Measurements from ENCODE around the gene ANO8.

The ANO8 gene

GRCh38 chr19:17327068-17327653 lies 7.5 kb downstream of the ANO8 start:
- Histone ChIP-seq H3K9ac (ENCODE audit: low read length) (no peak overlapping the region), H3K27ac (ENCODE audit: low read length) (no peak overlapping the region)
- DNase-seq, result no peak

DNA sequence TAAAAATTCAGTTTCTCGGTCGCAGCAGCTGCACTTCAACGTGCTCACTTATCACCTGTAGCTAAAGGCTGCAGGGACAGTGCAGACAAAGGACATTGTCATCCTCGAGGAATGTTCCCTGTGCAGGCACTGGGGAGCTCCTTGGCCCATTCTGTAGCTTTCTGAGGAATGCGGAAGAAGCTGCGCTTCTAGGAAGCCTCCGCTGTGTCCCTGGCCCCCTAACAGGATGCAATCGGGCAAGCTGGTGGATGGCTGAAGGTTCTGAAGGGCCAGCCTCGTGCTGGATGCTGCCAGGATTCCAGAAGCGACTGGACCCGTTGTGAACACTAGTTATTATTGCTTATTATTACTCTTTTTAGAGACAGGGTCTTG lies 8.1 kb downstream of the ANO8 start:
- no peaks in the 10 kb centered on the region for H3K9me2 ChIP-seq (replicated peaks; ENCODE audit: insufficient read depth, low read length)
- no peaks in the 10 kb centered on the region for H3K79me2 ChIP-seq (ENCODE audit: low read length)
- H3K4me2 ChIP-seq (ENCODE audit: low read depth, low read length), result no peak overlapping the region
- no peak overlapping the region for H3K9ac ChIP-seq (ENCODE audit: low read length)
- H3K4me1 ChIP-seq (ENCODE audit: low read length), result no peaks in the 10 kb centered on the region
- TF ChIP-seq EZH2 (optimal IDR thresholded peaks at IDR 0.05; ENCODE audit: low read depth, low read length) (no peak), EZH2phosphoT487 (IDR thresholded peaks at IDR 0.05; ENCODE audit: low read length) (no peak)
- TF ChIP-seq, protein P1, sequence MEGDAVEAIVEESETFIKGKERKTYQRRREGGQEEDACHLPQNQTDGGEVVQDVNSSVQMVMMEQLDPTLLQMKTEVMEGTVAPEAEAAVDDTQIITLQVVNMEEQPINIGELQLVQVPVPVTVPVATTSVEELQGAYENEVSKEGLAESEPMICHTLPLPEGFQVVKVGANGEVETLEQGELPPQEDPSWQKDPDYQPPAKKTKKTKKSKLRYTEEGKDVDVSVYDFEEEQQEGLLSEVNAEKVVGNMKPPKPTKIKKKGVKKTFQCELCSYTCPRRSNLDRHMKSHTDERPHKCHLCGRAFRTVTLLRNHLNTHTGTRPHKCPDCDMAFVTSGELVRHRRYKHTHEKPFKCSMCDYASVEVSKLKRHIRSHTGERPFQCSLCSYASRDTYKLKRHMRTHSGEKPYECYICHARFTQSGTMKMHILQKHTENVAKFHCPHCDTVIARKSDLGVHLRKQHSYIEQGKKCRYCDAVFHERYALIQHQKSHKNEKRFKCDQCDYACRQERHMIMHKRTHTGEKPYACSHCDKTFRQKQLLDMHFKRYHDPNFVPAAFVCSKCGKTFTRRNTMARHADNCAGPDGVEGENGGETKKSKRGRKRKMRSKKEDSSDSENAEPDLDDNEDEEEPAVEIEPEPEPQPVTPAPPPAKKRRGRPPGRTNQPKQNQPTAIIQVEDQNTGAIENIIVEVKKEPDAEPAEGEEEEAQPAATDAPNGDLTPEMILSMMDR (IDR thresholded peaks at IDR 0.05; ENCODE audit: low read length), result no peak
- H3K9me3 ChIP-seq (replicated peaks; ENCODE audit: insufficient read depth, low read length), result no peaks in the 10 kb centered on the region
- H3K27me3 ChIP-seq (replicated peaks; ENCODE audit: insufficient read depth, low read length), result peaks cover 38% of the 10 kb centered on the region
- no peaks in the 10 kb centered on the region for H4K20me1 ChIP-seq (ENCODE audit: insufficient read depth, low read length)
- no peak overlapping the region for H3K27ac ChIP-seq (ENCODE audit: low read length)
- no peak overlapping the region for H2AFZ ChIP-seq (ENCODE audit: low read length)
- no peaks in the 10 kb centered on the region for H3K36me3 ChIP-seq (replicated peaks; ENCODE audit: insufficient read depth, low read length)
- H3K4me3 ChIP-seq (ENCODE audit: low read length), result no peak overlapping the region
- H3F3A ChIP-seq (ENCODE audit: insufficient read depth, low read length), result 0 out of 2 replicates have a peak, but pooled peaks cover 3% of the 10 kb centered on the region
- no peak for DNase-seq

More at GRCh38 chr19:17327068-17327653, 7.5 kb downstream of the ANO8 start:
- H3K9me2 ChIP-seq (replicated peaks; ENCODE audit: insufficient read depth, low read length), result no peaks in the 10 kb centered on the region
- H3K9me3 ChIP-seq (replicated peaks; ENCODE audit: insufficient read depth, low read length), result no peaks in the 10 kb centered on the region
- H2AFZ ChIP-seq (ENCODE audit: low read length), result no peak overlapping the region
- no peak overlapping the region for H3K4me3 ChIP-seq (ENCODE audit: low read length)
- H3K27me3 ChIP-seq (replicated peaks; ENCODE audit: insufficient read depth, low read length), result peaks cover 38% of the 10 kb centered on the region
- H3K4me1 ChIP-seq (ENCODE audit: low read length), result no peaks in the 10 kb centered on the region
- TF ChIP-seq EZH2phosphoT487 (IDR thresholded peaks at IDR 0.05; ENCODE audit: low read length) (no peak), EZH2 (optimal IDR thresholded peaks at IDR 0.05; ENCODE audit: low read depth, low read length) (no peak)
- TF ChIP-seq, protein P1 (IDR thresholded peaks at IDR 0.05; ENCODE audit: low read length), result no peak
- no peaks in the 10 kb centered on the region for H3K79me2 ChIP-seq (ENCODE audit: low read length)
- H3K4me2 ChIP-seq (ENCODE audit: low read depth, low read length), result no peak overlapping the region
- H3F3A ChIP-seq (ENCODE audit: insufficient read depth, low read length), result 0 out of 2 replicates have a peak, but pooled peaks cover 3% of the 10 kb centered on the region
- H4K20me1 ChIP-seq (ENCODE audit: insufficient read depth, low read length), result no peaks in the 10 kb centered on the region
- no peaks in the 10 kb centered on the region for H3K36me3 ChIP-seq (replicated peaks; ENCODE audit: insufficient read depth, low read length)

- Histone ChIP-seq H3K4me1 (ENCODE audit: low read length) (no peaks in the 10 kb centered on the region), H2AFZ (ENCODE audit: low read length) (no peak overlapping the region), H3K9me3 (replicated peaks; ENCODE audit: insufficient read depth, low read length) (no peaks in the 10 kb centered on the region), H4K20me1 (ENCODE audit: insufficient read depth, low read length) (no peaks in the 10 kb centered on the region), H3K9me2 (replicated peaks; ENCODE audit: insufficient read depth, low read length) (no peaks in the 10 kb centered on the region), H3K36me3 (replicated peaks; ENCODE audit: insufficient read depth, low read length) (no peaks in the 10 kb centered on the region), H3K27ac (ENCODE audit: low read length) (no peak overlapping the region), H3K27me3 (replicated peaks; ENCODE audit: insufficient read depth, low read length) (peaks cover 35% of the 10 kb centered on the region), H3K9ac (ENCODE audit: low read length) (no peak overlapping the region), H3K79me2 (ENCODE audit: low read length) (no peaks in the 10 kb centered on the region), H3K4me2 (ENCODE audit: low read depth, low read length) (no peak overlapping the region), H3F3A (ENCODE audit: insufficient read depth, low read length) (0 out of 2 replicates have a peak, but pooled peaks cover 3% of the 10 kb centered on the region), H3K4me3 (ENCODE audit: low read length) (no peak overlapping the region)
- no peak for DNase-seq
- TF ChIP-seq, protein P1 (IDR thresholded peaks at IDR 0.05; ENCODE audit: low read length), result no peak
- TF ChIP-seq EZH2 (optimal IDR thresholded peaks at IDR 0.05; ENCODE audit: low read depth, low read length) (no peak), EZH2phosphoT487 (IDR thresholded peaks at IDR 0.05; ENCODE audit: low read length) (no peak)
These were observed 8.6 kb downstream of the ANO8 start for GRCh38 chr19:17325881-17326594.
